DMS79 (cell line): ENCODE data around the gene SLC41A1.

Experiments used
- DNase-seq: peaks from one replicate; lab custom pipeline; 2025; lab: John Stamatoyannopoulos, UW

The SLC41A1 gene

GRCh38 chr1:205751036-205751651 lies 61.9 kb downstream of the SLC41A1 start:
- no peak for DNase-seq

GRCh38 chr1:205750138-205751035 lies 62.6 kb downstream of the SLC41A1 start, which contains the start of gene NUCKS1:
Gene NUCKS1 (minus strand): TSS chr1:205750182. CDS start chr1:205749973, 209 bp downstream.
- DNase-seq: peak; percentile 97

DNA sequence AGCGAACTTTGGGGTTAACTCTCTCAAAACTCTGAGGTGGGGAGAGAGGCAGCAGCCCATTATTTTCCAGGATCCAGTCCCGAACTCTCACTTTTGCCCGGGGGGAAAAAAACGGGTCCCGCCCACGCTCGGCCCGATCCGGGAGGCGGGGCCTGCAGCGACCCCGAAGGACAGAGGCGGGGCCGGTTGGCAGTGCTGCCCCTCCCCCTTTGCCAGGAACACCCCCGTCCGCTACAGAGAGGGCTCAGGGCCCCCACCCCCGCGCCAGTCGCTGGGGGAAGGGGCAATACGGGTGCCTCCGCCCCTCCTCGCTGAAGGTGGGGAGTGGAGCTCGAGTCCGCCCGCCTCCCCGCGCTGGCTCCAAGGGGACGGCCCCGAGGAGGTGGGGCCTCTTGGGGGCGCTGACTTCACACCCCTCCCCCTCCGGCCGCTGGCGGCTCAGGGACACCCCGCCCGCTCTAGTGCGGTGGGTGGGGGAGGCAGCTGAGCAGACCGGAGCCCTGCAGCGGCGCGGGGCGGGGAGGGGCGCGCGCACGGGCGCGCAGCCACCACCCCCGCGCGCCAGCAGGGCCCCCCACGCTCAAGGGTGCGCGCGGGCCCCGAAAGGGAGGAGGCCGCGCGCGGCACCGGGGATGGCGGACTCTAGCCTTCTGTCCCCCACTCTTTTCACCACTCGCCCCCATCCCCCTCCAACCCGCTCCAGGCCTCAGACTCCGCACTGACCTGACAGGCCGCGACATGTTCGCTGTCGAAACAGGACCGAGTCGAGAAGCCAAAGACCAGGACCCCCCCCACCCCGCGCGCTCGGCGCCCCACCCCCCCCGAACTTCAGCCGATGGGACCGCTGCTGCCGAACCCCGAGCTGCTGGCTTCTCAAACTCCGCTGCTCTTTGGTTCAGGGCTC lies 63.5 kb downstream of the SLC41A1 start:
- DNase-seq: peak; percentile 79

DNA sequence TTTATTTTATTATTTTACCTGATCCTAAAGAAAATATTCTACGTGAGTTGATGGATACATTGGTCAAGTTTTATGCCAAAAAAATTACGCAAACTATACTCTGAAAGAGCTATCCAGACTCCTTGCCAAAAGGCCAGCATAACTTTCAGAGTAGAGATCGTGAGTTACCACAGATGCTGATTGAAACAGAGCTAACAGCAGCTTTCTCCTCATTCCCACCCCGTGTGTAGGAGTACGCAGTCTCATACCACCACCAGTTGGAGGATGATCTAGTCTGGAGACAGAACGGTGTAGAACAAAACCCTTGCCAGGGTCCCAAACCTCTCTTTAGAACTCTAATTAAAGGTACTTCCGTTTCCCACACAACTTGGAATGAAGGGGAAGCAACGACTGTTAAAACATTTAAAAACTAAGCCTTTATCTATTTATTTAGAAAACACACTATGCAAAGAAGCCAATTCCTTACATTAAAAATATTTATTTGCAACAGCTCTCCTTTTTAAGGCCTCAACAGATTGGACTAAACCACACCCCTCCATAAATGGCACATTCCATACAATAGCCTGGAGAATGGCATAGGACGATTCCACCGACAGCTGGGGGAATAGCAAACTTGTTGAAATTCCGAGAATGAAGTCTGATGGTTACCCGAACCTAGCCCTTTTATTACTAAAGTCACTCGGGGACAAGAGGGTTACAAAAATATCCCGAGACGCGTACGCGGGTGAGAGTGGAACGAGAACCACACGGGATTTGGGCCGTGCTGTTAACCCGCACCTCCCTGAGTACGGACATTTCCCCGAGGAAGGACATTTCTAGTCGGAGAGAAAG lies 64.4 kb downstream of the SLC41A1 start:
- DNase-seq: no peak

DNA sequence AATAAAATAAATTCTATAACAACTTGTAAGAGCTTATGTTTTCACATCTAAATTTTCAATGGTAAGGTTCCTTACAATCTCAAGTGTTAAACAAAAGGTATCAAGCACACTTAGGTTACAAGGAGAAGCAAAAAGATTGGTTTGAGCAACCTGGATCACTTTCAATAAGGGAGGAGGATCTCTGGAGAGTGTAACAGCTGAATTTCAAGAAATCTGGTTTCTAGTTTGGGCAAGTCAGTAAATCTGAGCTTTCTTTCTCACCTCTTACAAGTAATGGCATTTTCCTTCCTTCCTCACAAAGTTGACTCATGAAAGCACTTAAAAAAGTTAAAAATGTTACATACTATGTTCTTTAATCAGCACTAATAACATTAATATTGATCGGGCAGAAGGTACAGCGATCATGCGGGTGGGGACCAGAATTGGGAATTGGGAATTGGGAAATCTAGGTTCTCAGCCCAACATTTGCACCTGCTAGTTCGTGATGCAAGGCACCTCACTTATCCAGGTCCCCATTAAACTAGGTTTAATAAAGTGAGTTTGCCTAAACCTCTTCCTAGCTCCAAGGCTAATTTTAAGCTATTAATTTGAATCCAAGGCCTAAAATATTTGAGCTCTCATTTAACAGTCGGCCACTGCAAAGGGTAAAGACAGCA lies 66.1 kb downstream of the SLC41A1 start:
- peak; percentile 61 for DNase-seq

GRCh38 chr1:205744403-205744802 lies 68.6 kb downstream of the SLC41A1 start:
- no peak for DNase-seq

GRCh38 chr1:205743977-205744376 lies 69.0 kb downstream of the SLC41A1 start:
- DNase-seq: no peak

DNA sequence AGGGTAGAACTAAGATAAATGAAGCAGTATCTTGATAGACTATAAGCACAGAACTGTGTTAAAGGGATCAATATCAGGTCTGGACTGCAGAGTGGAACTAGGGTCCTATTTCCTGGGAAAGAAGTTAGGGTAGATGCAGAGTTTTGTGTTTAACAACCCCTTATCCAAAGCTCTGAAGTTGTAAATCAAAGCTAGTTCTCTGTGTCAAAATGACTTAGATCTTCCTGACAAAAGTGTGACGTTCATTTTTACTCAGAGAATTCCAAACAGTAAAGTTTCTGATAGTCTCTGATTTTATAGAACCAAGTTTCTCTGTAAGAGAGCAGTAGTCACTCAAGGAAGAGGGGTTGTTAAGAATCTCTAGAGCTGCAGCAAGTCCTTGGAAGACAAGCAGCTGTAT lies 71.3 kb downstream of the SLC41A1 start:
- DNase-seq: no peak

- no peak for DNase-seq
Observed at GRCh38 chr1:205739348-205740160, 73.4 kb downstream of the SLC41A1 start.
